Measurements from ENCODE around the gene MORN5. TPM values are rescaled to one million over a fixed set of nuclear protein-coding genes. Genes with fewer than 3 reads are reported as not detected.

MORN5 gene
- total and polyA plus RNA-seq, 2 experiments from 2014 or later = not detected

DNA sequence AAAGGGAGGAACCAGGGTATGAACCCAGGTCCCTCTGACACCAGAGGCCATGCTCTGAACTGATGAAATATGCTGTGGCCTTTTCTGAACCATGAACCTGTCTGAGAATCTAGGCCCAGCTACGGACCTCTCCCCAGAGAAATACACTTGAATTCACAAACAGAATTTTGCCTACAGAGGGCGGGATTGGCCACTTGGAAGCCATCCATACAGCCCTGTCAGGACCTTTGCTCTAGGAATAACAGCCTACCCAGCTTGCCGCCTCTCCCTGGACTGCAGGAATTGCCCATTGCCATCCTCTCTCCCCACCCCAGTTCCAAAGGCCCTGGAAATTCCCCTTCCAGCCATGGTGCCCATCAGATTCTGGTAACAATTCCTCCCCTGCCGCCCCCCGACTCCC is 26.6 kb downstream of the MORN5 start:
- Mint-ChIP-seq H3K27me3 (ENCODE audit: insufficient read depth, low read depth, poor library complexity) (peaks cover 4% of the 10 kb centered on the region), H3K9me3 (no peaks in the 10 kb centered on the region; the same call in 2 of the 3 replicates), H3K4me3 (no peak overlapping the region), H3K4me1 (peaks cover 5% of the 10 kb centered on the region), H3K36me3 (ENCODE audit: low read depth) (no peaks in the 10 kb centered on the region), H3K27ac (no peak overlapping the region)
- Histone ChIP-seq H3K36me3 (ENCODE audit: insufficient read depth) (no peaks in the 10 kb centered on the region), H3K27me3 (ENCODE audit: insufficient read depth) (no peaks in the 10 kb centered on the region), H3K4me3 (no peak overlapping the region), H3K4me2 (no peak overlapping the region), H3K79me2 (replicated peaks; ENCODE audit: insufficient read depth) (no peaks in the 10 kb centered on the region), H2AFZ (no peak overlapping the region), H3K4me1 (ENCODE audit: insufficient read depth) (no peaks in the 10 kb centered on the region), H3F3A (replicated peaks; ENCODE audit: low read depth) (no peaks in the 10 kb centered on the region), H3K9me2 (ENCODE audit: insufficient read depth) (no peaks in the 10 kb centered on the region), H4K20me1 (replicated peaks; ENCODE audit: insufficient read depth) (no peaks in the 10 kb centered on the region), H3K27ac (ENCODE audit: low read depth) (no peak overlapping the region)
- peak; percentile 86 for ATAC-seq
- TF ChIP-seq, protein P1, sequence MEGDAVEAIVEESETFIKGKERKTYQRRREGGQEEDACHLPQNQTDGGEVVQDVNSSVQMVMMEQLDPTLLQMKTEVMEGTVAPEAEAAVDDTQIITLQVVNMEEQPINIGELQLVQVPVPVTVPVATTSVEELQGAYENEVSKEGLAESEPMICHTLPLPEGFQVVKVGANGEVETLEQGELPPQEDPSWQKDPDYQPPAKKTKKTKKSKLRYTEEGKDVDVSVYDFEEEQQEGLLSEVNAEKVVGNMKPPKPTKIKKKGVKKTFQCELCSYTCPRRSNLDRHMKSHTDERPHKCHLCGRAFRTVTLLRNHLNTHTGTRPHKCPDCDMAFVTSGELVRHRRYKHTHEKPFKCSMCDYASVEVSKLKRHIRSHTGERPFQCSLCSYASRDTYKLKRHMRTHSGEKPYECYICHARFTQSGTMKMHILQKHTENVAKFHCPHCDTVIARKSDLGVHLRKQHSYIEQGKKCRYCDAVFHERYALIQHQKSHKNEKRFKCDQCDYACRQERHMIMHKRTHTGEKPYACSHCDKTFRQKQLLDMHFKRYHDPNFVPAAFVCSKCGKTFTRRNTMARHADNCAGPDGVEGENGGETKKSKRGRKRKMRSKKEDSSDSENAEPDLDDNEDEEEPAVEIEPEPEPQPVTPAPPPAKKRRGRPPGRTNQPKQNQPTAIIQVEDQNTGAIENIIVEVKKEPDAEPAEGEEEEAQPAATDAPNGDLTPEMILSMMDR (conservative IDR thresholded peaks at IDR 0.05; ENCODE audit: low read depth in 2 of 2) = peak in 1 of 2 experiments; percentile 52; a peak in 2 of 4 replicates
- TF ChIP-seq, protein P2, sequence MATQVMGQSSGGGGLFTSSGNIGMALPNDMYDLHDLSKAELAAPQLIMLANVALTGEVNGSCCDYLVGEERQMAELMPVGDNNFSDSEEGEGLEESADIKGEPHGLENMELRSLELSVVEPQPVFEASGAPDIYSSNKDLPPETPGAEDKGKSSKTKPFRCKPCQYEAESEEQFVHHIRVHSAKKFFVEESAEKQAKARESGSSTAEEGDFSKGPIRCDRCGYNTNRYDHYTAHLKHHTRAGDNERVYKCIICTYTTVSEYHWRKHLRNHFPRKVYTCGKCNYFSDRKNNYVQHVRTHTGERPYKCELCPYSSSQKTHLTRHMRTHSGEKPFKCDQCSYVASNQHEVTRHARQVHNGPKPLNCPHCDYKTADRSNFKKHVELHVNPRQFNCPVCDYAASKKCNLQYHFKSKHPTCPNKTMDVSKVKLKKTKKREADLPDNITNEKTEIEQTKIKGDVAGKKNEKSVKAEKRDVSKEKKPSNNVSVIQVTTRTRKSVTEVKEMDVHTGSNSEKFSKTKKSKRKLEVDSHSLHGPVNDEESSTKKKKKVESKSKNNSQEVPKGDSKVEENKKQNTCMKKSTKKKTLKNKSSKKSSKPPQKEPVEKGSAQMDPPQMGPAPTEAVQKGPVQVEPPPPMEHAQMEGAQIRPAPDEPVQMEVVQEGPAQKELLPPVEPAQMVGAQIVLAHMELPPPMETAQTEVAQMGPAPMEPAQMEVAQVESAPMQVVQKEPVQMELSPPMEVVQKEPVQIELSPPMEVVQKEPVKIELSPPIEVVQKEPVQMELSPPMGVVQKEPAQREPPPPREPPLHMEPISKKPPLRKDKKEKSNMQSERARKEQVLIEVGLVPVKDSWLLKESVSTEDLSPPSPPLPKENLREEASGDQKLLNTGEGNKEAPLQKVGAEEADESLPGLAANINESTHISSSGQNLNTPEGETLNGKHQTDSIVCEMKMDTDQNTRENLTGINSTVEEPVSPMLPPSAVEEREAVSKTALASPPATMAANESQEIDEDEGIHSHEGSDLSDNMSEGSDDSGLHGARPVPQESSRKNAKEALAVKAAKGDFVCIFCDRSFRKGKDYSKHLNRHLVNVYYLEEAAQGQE (IDR thresholded peaks at IDR 0.05; ENCODE audit: unreplicated experiment) = no peak
- peak; percentile 43 for DNase-seq (ENCODE audit: low spot score)

DNA sequence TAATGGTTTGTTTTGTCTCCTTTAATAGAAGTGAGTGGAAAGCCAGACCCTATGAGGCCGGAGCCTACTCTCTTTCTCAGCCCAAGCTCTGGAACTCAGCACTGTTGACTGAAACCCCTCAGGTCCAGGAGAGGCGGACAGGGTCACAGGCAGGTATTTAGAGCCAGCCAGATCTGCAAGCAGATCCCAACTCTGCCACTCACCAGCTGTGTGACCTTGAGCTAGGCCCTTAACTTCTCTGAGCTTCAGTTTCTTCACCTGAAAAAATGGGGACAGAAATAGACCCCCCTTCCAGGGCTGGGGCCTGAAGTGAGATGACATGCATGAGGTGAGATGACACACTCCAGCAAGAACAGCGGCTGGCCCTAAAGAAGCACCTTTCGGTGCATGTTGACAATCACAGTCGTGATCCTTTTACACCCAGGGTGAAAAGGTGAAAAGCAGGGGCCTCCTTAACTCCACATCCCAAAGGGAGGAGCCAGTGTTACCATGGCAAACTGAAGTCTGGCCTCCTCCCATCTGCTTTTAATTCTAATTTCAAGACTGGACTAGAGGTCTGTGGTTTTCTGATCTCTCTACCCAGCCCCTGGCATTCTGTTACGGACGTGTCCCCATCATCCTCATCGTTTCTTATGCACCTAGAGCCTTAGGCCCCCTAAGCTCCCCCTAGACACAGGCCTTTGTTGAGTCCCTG is 27.2 kb downstream of the MORN5 start:
- no peak overlapping the region for H3K4me3 Mint-ChIP-seq
- H3K27me3 ChIP-seq (ENCODE audit: insufficient read depth) = no peaks in the 10 kb centered on the region
- peaks cover 7% of the 10 kb centered on the region for H3K27me3 Mint-ChIP-seq (ENCODE audit: insufficient read depth, low read depth, poor library complexity)
- H3K27ac Mint-ChIP-seq = no peak overlapping the region
- no peak overlapping the region for H3K4me2 ChIP-seq
- H3K27ac ChIP-seq (ENCODE audit: low read depth) = no peak overlapping the region
- H2AFZ ChIP-seq = no peak overlapping the region
- no peaks in the 10 kb centered on the region for H3F3A ChIP-seq (replicated peaks; ENCODE audit: low read depth)
- no peaks in the 10 kb centered on the region for H4K20me1 ChIP-seq (replicated peaks; ENCODE audit: insufficient read depth)
- H3K9me2 ChIP-seq (ENCODE audit: insufficient read depth) = no peaks in the 10 kb centered on the region
- DNase-seq (ENCODE audit: low spot score) (no peak), ATAC-seq (no peak)
- no peaks in the 10 kb centered on the region; the same call in 2 of the 3 replicates for H3K9me3 Mint-ChIP-seq
- no peak overlapping the region for H3K4me3 ChIP-seq
- H3K4me1 Mint-ChIP-seq = peaks cover 11% of the 10 kb centered on the region
- H3K36me3 ChIP-seq (ENCODE audit: insufficient read depth) = no peaks in the 10 kb centered on the region
- no peaks in the 10 kb centered on the region; the same call in 2 of the 3 replicates for H3K36me3 Mint-ChIP-seq (ENCODE audit: low read depth)
- no peak for TF ChIP-seq JUNB (IDR thresholded peaks at IDR 0.05; ENCODE audit: unreplicated experiment)
- TF ChIP-seq EZH2 (IDR thresholded peaks at IDR 0.05; ENCODE audit: low read depth, unreplicated experiment) = no peak
- TF ChIP-seq NANOG (IDR thresholded peaks at IDR 0.05; ENCODE audit: borderline replicate concordance) = no peak
- TF ChIP-seq, protein P3, sequence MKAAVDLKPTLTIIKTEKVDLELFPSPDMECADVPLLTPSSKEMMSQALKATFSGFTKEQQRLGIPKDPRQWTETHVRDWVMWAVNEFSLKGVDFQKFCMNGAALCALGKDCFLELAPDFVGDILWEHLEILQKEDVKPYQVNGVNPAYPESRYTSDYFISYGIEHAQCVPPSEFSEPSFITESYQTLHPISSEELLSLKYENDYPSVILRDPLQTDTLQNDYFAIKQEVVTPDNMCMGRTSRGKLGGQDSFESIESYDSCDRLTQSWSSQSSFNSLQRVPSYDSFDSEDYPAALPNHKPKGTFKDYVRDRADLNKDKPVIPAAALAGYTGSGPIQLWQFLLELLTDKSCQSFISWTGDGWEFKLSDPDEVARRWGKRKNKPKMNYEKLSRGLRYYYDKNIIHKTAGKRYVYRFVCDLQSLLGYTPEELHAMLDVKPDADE (IDR thresholded peaks at IDR 0.05) = no peak
- no peak for TF ChIP-seq STAT1 (IDR thresholded peaks at IDR 0.05; ENCODE audit: unreplicated experiment)
- no peaks in the 10 kb centered on the region for H3K4me1 ChIP-seq (ENCODE audit: insufficient read depth)
- no peaks in the 10 kb centered on the region for H3K79me2 ChIP-seq (replicated peaks; ENCODE audit: insufficient read depth)
